Pancreas (tissue), 10 donors: ENCODE results near the gene ABHD4. TPM values are rescaled to one million over a fixed set of nuclear protein-coding genes. Genes with fewer than 3 reads are reported as not detected.
A peak's percentile ranks its signal among the peaks of the same experiment; 100 is the strongest.

Experiments used
- ATAC-seq, 4 donors: fragments of 200-7000 bp; cut with Tn5 transposase; one replicate each; pipeline versions ENCODE4 v1.8.0 to v1.9.1; 2020; ENCODE audit warnings: mild to moderate bottlenecking in 4 of 4, moderate library complexity in 4 of 4
- DNase-seq, 6 donors: peaks; one replicate each; pipeline ENCODE4 v3.0.0-alpha.2; 2020
- FAIRE-seq: peaks from 2 replicates; lab custom pipeline; 2012; peaks lifted over from hg19 to GRCh38; lab: Jason Lieb, UNC
- H3K27ac ChIP-seq, 4 donors: fragments of 200-600 bp; sonication (generic); 1 replicate in 3 of 4; 2 replicates in 1 of 4; pipeline versions ENCODE4 v1.5.0 to v1.8.0; 2020
- H3K27me3 ChIP-seq, 4 donors: fragments of 200-600 bp; one replicate each; pipeline ENCODE4 v1.8.0; 2021
- H3K36me3 ChIP-seq, 3 donors: fragments of 200-600 bp; sonication (generic) in 1 of 3; one replicate each; pipeline versions ENCODE4 v1.5.0 to v1.8.0; 2020 to 2021
- H3K4me1 ChIP-seq, 3 donors: fragments of 200-600 bp; one replicate each; pipeline ENCODE4 v1.8.0; 2021
- H3K4me3 ChIP-seq, 4 donors: fragments of 200-600 bp; sonication (generic) in 2 of 4; one replicate each; pipeline versions ENCODE4 v1.5.0 to v1.8.0; 2020 to 2021
- H3K9me3 ChIP-seq, 4 donors: fragments of 200-600 bp; one replicate each; pipeline ENCODE4 v1.8.0; 2021
- WGBS, 2 donors: extraction: QIAGEN DNeasy Blood & Tissue Kit; methylation state at CpG; one replicate each; pipeline ENCODE4 v1.1.7; 2013; 5-methylcytosine and 5-hydroxymethylcytosine counted together
- intact Hi-C, 3 donors: fragments of 100-400 bp; cut with DNase I; formaldehyde crosslinking; loops; one replicate each; pipeline versions ENCODE4 v1.11.1 to v1.14.2; 2022
- polyA plus RNA-seq, 2 donors: library from polyadenylated mRNA; stranded (reverse); fragments of 200-250 nt; gene quantifications; one replicate each; pipeline ENCODE4 v1.2.3, GENCODE V29; 2013
- total RNA-seq, 6 donors: library from RNA; stranded (reverse); fragmentation: NEBNext Ultra II Directional in 4 of 6; extraction: Animal tissue kit (Norgen Biotek cat#: 25700) in 4 of 6; gene quantifications; one replicate each; pipeline versions ENCODE4 v1.2.1 to v1.2.4, GENCODE V29; 2021 to 2023
- TF ChIP-seq, protein P1 (sequence below), 4 donors: fragments of 200-600 bp; sonication (generic) in 3 of 4; IDR thresholded peaks; one replicate each; pipeline versions ENCODE4 v1.5.0 to v1.8.0; 2021; ENCODE audit warnings: antibody characterized with exemption in 4 of 4
- donor health status: healthy with polysubstance abuse.
- donor health status: DM: no; HTN: no; CAD: no; lungs with moderate emphysema.
- donor health status: DM: no; HTN: no; CAD: no.
- donor health status: control.
- donor health status: control.
- donor health status: Bipolar disorder and iron deficiency.
- donor health status: DM: yes; HTN: yes; CAD: no.
- donor health status: DM: no; HTN: no; CAD: no.
- donor health status: DM: no; HTN: no; CAD: no.
- donor health status: DM: yes; HTN: yes; CAD: no.

ABHD4 gene
- total and polyA plus RNA-seq, 8 donors = 7.6 to 25.9 (median 11.8) TPM

DNA sequence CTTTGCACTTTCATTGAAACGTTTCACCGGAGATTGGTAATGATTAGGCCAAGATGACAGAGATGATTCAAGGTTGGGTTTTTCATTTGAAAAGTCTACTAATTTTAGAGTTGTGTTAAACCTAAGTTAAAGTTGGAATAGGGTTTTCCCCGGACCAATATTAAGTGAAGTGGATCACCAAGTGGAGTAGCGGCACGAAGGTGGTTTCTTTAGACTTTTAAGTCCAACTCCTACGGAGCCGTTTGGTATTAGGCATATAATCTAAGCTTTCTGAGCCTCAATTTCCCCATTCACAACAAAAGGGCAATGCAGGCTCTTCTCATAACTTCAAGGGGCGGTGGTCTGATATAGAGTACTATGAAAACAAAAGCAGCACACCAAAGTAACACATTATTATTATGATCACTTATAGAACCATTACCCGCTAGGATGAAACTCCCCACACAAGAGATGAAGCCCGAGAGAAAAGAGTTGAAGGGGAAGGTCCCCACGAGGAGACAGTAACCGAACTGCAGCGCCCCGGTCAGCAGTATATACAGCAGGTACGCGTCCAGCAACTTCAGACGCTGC, 9.5 kb upstream of the ABHD4 start:
- peak overlapping the region; percentile 76 to 99 (median 98) for H3K27ac ChIP-seq
- intact Hi-C loops = no loop called here
- DNase-seq (no peak), FAIRE-seq (no peak), ATAC-seq (no peak)
- no peaks in the 10 kb centered on the region for H3K27me3 ChIP-seq
- H3K4me3 ChIP-seq = peak overlapping the region; percentile 41 to 71 (median 66)
- H3K36me3 ChIP-seq = no peaks in the 10 kb centered on the region
- H3K4me1 ChIP-seq = peaks cover 27 to 41% (median 27%) of the 10 kb centered on the region in 3 donors
- H3K9me3 ChIP-seq = no peaks in the 10 kb centered on the region
- 0 to 1% methylated on average over 17 of the region's 17 CpGs for WGBS, 2 donors
- TF ChIP-seq, protein P1, sequence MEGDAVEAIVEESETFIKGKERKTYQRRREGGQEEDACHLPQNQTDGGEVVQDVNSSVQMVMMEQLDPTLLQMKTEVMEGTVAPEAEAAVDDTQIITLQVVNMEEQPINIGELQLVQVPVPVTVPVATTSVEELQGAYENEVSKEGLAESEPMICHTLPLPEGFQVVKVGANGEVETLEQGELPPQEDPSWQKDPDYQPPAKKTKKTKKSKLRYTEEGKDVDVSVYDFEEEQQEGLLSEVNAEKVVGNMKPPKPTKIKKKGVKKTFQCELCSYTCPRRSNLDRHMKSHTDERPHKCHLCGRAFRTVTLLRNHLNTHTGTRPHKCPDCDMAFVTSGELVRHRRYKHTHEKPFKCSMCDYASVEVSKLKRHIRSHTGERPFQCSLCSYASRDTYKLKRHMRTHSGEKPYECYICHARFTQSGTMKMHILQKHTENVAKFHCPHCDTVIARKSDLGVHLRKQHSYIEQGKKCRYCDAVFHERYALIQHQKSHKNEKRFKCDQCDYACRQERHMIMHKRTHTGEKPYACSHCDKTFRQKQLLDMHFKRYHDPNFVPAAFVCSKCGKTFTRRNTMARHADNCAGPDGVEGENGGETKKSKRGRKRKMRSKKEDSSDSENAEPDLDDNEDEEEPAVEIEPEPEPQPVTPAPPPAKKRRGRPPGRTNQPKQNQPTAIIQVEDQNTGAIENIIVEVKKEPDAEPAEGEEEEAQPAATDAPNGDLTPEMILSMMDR (IDR thresholded peaks at IDR 0.05) = no peak

DNA sequence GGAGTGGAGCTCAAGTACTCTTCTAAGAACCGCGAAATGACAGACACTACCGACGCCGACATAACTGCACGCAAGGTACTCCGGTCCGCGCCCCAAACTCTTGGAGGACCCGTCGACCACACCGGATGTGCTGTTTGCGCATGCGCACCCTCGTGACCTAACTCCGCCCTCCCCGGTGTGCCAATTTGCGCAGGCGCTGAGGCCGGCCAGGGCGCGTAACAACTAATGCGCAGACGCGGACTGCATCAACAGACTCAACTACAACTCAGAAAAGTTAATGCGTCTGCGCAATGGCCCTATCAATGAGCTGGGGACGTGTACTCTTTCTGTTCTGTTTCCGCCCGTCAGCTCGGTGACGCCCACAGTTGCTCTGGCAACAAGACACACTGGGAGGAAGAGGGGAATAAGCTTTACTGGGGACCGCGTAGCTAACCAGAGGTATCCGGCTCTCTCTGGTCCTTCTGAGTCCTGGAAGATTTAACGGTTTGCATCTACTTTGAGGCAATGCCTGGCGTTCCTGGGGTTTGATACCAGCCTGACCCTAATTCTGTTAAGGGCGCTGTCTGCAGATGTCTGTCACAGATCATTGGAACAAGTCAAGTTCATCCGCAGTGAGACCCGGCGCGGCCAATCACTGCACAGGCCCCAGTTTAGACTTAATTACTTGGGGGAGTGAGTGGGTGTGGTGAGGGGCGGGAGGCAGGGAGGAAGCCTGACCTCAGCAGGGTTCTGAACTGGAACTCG, 8.8 kb upstream of the ABHD4 start, which contains the start of gene DAD1:
Gene DAD1, minus strand, starts transcription at position 129 of the 744 bp plus-strand sequence. Its CDS starts 67 bp downstream, at position 62.
- Histone ChIP-seq H3K4me3 (peak within 1 kb of the TSS; percentile 41 to 71 (median 66)), H3K27me3 (no peaks in the 10 kb centered on the region), H3K27ac (peak within 1 kb of the TSS; percentile 76 to 99 (median 98)), H3K4me1 (peaks cover 25 to 39% (median 26%) of the 10 kb centered on the region in 3 donors), H3K9me3 (no peaks in the 10 kb centered on the region), H3K36me3 (no peaks in the 10 kb centered on the region)
- intact Hi-C loops = no loop called here
- DNase-seq (peak; percentile 98 to 100 (median 100)), ATAC-seq (peak; percentile 96 to 99 (median 97)), FAIRE-seq (peak; percentile 92)
- WGBS, 2 donors = 0% methylated on average over 44 of the region's 44 CpGs
- TF ChIP-seq, protein P1 (IDR thresholded peaks at IDR 0.05) = no peak

DNA sequence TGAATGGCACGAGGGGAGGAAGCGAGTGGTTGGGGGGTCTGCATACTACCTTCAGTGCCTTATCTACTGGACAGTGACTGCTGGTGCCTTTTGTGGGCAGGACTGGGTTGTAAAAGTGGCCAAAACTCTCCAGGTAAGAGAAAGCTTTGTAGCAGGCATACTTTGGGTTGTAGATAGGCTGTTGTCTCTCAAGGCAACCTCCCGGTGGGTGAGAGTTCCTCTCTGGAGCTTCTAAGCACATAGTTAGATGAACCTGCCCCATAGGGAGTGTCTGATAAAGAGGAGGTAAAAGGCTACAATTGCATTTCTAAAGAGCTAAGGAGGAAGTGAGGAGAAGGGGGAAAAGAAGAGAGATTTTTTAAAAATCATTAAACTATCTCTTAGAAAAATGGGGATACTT, 4.9 kb upstream of the ABHD4 start:
- no peaks in the 10 kb centered on the region for H3K36me3 ChIP-seq
- H3K4me1 ChIP-seq = peaks cover 1 to 8% (median 6%) of the 10 kb centered on the region in 3 donors
- TF ChIP-seq, protein P1 (IDR thresholded peaks at IDR 0.05) = no peak
- no peak for ATAC-seq
- no peak overlapping the region for H3K4me3 ChIP-seq
- intact Hi-C loops = no loop called here
- FAIRE-seq = no peak
- 39 to 54% methylated on average over 3 of the region's 3 CpGs for WGBS, 2 donors
- no peak for DNase-seq
- H3K27ac ChIP-seq = no peak overlapping the region
- no peaks in the 10 kb centered on the region for H3K27me3 ChIP-seq
- H3K9me3 ChIP-seq = no peaks in the 10 kb centered on the region

DNA sequence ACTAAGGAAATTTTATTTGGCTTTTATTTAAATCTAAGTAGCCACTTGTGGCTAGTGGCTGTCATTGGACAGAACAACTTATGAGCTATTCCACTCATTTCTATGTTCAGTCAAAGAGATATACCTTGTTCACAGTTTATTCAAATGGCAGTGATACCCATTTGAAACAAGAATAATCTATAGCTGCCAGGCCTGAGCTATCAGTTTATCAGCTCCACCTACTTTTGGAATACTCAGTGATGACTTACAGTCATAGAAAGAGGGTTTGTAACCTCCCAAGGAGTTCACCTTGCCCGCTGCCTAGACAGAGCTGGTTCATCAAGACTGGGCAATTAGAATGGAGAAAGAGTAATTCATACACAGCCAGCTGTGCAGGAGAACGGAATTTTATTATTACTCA, 4.5 kb upstream of the ABHD4 start:
- no peak overlapping the region for H3K4me3 ChIP-seq
- TF ChIP-seq, protein P1 (IDR thresholded peaks at IDR 0.05) = no peak
- no peaks in the 10 kb centered on the region for H3K36me3 ChIP-seq
- intact Hi-C loops = no loop called here
- H3K27ac ChIP-seq = no peak overlapping the region
- peaks cover 0 to 6% (median 6%) of the 10 kb centered on the region in 3 donors for H3K4me1 ChIP-seq
- ATAC-seq (no peak), DNase-seq (no peak), FAIRE-seq (no peak)
- no peaks in the 10 kb centered on the region for H3K27me3 ChIP-seq
- WGBS, 2 donors = 73 to 75% methylated on average over 2 of the region's 2 CpGs
- no peaks in the 10 kb centered on the region for H3K9me3 ChIP-seq
